Upper lobe of right lung (tissue), 1 donor: ENCODE measurements around the gene ERC2. TPM values are rescaled to one million over a fixed set of nuclear protein-coding genes. Genes with fewer than 3 reads are reported as not detected.
"Not testable (repeated sequence)": the region's sequence is repeated elsewhere in the genome, so short reads cannot be mapped to it uniquely, and the experiment has no call there.

ENCODE experiments used
- ATAC-seq: fragments of 200-7000 bp; cut with Tn5 transposase; one replicate; pipeline ENCODE4 v1.9.1; 2020; ENCODE audit warnings: mild to moderate bottlenecking, moderate library complexity
- DNase-seq: peaks from one replicate; pipeline ENCODE4 v3.0.0-alpha.2; 2020
- H3K27ac ChIP-seq: fragments of 200-600 bp; one replicate; pipeline ENCODE4 v1.8.0; 2022
- H3K27me3 ChIP-seq: fragments of 200-600 bp; one replicate; pipeline ENCODE4 v1.8.0; 2022; ENCODE audit warnings: mild to moderate bottlenecking
- H3K36me3 ChIP-seq: fragments of 200-600 bp; one replicate; pipeline ENCODE4 v1.8.0; 2022
- H3K4me1 ChIP-seq: fragments of 200-600 bp; one replicate; pipeline ENCODE4 v1.8.0; 2022
- H3K4me3 ChIP-seq: fragments of 200-600 bp; one replicate; pipeline ENCODE4 v1.8.0; 2022; ENCODE audit warnings: mild to moderate bottlenecking
- H3K9me3 ChIP-seq: fragments of 200-600 bp; one replicate; pipeline ENCODE4 v1.8.0; 2022
- CTCF ChIP-seq: fragments of 200-600 bp; IDR thresholded peaks from one replicate; pipeline ENCODE4 v1.8.0; 2022; ENCODE audit warnings: antibody characterized with exemption
- intact Hi-C: fragments of 100-400 bp; cut with DNase I; formaldehyde crosslinking; loops from one replicate; pipeline ENCODE4 v1.11.0; 2022
- total RNA-seq: library from RNA; stranded (reverse); fragmentation: NEBNext Ultra II Directional; extraction: Animal tissue kit (Norgen Biotek cat#: 25700); gene quantifications from one replicate; pipeline ENCODE4 v1.2.1, GENCODE V29; 2021
- donor health status: DM: no; HTN: yes; CAD: no; lungs with severe emphysema.

The ERC2 gene
- total RNA-seq, 1 donor from 2014 or later: 1.4 TPM

GRCh38 chr3:56069766-56070165 lies 398.5 kb downstream of the ERC2 start:
- ATAC-seq (no peak), DNase-seq (no peak)
- Histone ChIP-seq H3K4me3 (no peak overlapping the region), H3K9me3 (no peaks in the 10 kb centered on the region), H3K27ac (no peak overlapping the region), H3K36me3 (no peaks in the 10 kb centered on the region), H3K27me3 (no peaks in the 10 kb centered on the region), H3K4me1 (no peaks in the 10 kb centered on the region)
- intact Hi-C loops: no loop called here
- TF ChIP-seq CTCF: no peak

DNA sequence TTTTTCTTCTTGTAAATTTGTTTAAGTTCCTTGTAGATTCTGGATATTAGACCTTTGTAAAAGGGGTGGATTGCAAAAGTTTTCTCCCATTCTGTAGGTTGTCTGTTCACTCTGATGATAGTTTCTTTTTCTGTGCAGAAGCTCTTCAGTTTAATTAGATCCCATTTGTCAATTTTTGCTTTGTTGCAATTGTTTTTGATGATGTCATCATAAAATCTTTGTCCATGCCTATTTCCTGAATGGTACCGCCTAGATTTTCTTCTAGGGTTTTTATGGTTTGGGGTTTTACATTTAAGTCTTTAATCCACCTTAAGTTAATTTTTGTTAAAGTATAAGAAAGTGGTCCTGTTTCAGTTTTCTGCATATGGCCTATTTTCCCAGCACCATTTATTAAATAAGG lies 401.9 kb downstream of the ERC2 start:
- H3K4me1 ChIP-seq, H3K27me3 ChIP-seq, ATAC-seq, intact Hi-C loops, H3K27ac ChIP-seq, H3K9me3 ChIP-seq, H3K4me3 ChIP-seq, DNase-seq, H3K36me3 ChIP-seq: not testable (repeated sequence)

DNA sequence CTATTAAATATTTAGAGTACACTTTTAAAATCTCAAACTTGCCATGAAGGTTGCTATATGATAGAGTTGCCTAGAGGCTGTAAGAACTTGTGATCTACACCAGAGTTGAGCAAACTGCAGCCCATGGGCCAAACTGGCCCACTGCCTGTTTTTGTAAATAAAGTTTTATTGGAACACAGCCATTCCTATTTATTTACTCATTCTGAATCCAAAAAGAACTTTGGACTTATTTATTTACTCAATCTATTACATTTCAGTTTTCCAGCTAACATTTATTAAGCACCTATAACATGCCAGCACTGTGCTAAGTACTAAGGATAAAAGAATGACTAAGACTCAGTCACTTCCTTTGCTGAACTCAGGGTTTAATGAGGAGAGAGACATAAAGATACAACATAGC lies 403.6 kb downstream of the ERC2 start:
- no peaks in the 10 kb centered on the region for H3K9me3 ChIP-seq
- DNase-seq (no peak), ATAC-seq (no peak)
- H3K27me3 ChIP-seq: no peaks in the 10 kb centered on the region
- H3K4me1 ChIP-seq: no peaks in the 10 kb centered on the region
- intact Hi-C loops: no loop called here
- H3K4me3 ChIP-seq: no peak overlapping the region
- H3K27ac ChIP-seq: no peak overlapping the region
- H3K36me3 ChIP-seq: no peaks in the 10 kb centered on the region
- TF ChIP-seq CTCF: no peak

DNA sequence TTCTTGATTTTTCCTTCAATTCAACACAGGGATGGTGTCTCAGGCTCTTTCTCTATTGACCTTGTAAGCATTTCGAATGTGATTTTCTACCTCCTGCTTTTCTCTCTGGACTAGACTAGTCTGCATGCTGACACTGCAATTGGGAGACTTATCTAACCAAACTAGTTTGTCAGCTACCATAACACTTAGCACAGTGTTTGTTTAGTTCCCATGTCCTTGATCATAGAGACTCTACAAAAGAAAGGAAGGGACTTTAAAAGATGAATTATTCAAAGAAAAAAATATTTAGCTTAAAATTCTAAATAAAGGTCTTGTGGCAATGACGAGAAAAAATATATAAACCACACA lies 407.0 kb downstream of the ERC2 start:
- Histone ChIP-seq H3K27ac (no peak overlapping the region), H3K27me3 (no peaks in the 10 kb centered on the region), H3K36me3 (no peaks in the 10 kb centered on the region), H3K4me3 (no peak overlapping the region), H3K9me3 (no peaks in the 10 kb centered on the region), H3K4me1 (no peaks in the 10 kb centered on the region)
- intact Hi-C loops: no loop called here
- no peak for ATAC-seq
- TF ChIP-seq CTCF: no peak
- no peak for DNase-seq

DNA sequence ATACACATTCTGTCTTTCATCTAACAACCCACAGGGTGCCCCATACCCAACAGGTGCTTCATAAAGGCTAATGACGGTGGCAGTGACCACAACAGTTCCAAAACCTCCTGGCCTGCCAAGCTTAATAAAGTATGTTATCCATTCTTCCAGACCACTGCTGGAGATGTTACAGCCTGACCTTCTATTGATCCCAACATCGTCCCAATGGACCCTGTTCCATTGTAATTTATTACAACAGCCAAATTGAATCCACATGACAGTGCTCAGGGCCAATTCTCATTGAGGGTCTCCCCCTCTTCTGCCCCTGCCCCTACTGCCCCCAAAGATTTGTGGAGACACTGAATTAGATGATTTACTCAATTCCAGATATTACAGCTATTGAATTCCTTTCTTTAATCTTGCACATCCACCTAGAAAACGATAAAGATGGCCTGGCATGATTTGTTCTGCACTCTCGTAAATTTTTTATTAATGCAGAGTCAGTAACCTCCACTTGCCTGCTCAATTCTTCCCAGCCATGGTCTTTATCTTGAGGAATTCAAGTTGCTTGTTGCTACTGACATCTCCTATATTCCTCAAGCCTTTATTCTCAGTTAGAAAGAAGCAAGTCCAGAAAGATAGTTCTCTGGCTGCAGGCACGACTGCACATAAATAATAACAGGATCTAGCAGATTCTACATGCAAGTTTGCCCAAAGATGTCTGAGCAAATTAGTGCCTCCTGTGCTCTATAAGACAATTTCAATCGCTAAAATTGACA lies 407.6 kb downstream of the ERC2 start:
- Histone ChIP-seq H3K27me3 (no peaks in the 10 kb centered on the region), H3K9me3 (no peaks in the 10 kb centered on the region), H3K27ac (no peak overlapping the region), H3K36me3 (no peaks in the 10 kb centered on the region), H3K4me1 (no peaks in the 10 kb centered on the region), H3K4me3 (no peak overlapping the region)
- TF ChIP-seq CTCF: no peak
- intact Hi-C loops: no loop called here
- no peak for ATAC-seq
- no peak for DNase-seq

DNA sequence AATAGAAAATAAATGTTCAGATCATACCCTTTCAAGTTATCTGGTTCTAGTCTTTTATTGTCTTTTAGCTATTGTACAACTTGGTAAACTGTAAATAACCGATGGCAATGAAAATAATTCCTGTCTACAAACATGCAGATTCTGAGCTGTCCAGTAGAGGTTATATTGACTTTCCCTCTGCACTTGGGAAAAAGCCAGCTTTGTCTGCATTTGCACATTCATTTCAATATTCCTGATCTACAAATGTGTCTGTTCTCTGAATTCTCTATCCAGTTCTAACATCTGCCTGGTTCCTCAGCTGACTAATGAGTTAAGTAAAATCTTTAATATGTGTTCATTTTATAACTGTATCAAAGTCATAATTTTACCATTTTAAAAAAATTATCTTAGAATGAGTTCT lies 408.5 kb downstream of the ERC2 start:
- no peaks in the 10 kb centered on the region for H3K27me3 ChIP-seq
- no peak for ATAC-seq
- H3K9me3 ChIP-seq: no peaks in the 10 kb centered on the region
- no peaks in the 10 kb centered on the region for H3K36me3 ChIP-seq
- intact Hi-C loops: no loop called here
- no peak overlapping the region for H3K27ac ChIP-seq
- no peak for DNase-seq
- no peak for TF ChIP-seq CTCF
- H3K4me3 ChIP-seq: no peak overlapping the region
- no peaks in the 10 kb centered on the region for H3K4me1 ChIP-seq
